NT2/D1 (cell line): ENCODE data around the gene SERPINE2.

Experiments used
- SUZ12 ChIP-seq: IDR thresholded peaks from 2 replicates; pipeline ENCODE4 v1.6.1; 2011; ENCODE audit not compliant: insufficient read length, insufficient read depth; ENCODE audit errors: extremely low read depth
- YY1 ChIP-seq: IDR thresholded peaks from 2 replicates; pipeline ENCODE4 v1.6.1; 2011; ENCODE audit not compliant: insufficient read length, insufficient read depth
- ZNF274 ChIP-seq: IDR thresholded peaks from 2 replicates; pipeline ENCODE4 v1.6.1; 2011; ENCODE audit warnings: mild to moderate bottlenecking, low read depth, low read length

DNA sequence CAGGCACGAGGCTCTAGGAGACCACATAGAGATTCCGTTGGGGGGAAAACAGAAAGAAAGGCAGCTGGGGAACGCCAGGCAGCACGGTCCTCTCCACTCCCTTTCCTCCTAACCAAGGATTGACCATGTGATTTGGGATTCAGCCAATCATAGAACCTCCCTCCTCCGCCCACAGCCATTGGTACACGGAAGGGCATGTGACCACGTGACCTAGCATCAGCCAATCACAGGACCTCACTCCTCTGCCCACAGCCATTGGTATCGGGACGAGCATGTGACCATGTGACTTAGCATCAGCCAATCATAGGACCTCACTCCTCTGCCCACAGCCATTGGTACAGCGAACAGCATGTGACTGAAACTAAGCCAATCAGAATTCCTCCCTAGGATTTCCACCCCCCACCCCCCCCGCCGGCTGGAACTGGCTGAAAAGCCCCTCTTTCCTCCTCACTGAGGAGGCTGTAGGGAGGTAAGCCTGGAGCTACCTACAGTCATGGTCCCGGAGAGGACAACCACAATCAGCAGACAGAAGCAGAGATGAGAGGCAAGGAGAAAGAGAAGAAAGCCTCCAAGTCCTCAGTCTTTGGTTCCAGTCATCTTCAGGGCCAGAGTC is 7.6 kb downstream of the SERPINE2 start:
- TF ChIP-seq YY1 = no peak
- TF ChIP-seq ZNF274 = no peak
- no peak for TF ChIP-seq SUZ12
